NCI-H774 (cell line): ENCODE measurements around the gene PLEKHN1.
A peak's percentile ranks its signal among the peaks of the same experiment; 100 is the strongest.
"Not testable (repeated sequence)": the region's sequence is repeated elsewhere in the genome, so short reads cannot be mapped to it uniquely, and the experiment has no call there.

ENCODE experiments used
- DNase-seq: peaks from one replicate; lab custom pipeline; 2025; lab: John Stamatoyannopoulos, UW

The PLEKHN1 gene

GRCh38 chr1:993379-993995, 27.2 kb downstream of the PLEKHN1 start:
- DNase-seq, result no peak

- DNase-seq, result not testable (repeated sequence)
Observed at GRCh38 chr1:994546-994945, 28.3 kb downstream of the PLEKHN1 start.

- no peak for DNase-seq
Observed at GRCh38 chr1:995665-996633, 29.7 kb downstream of the PLEKHN1 start.

GRCh38 chr1:996851-997712, 30.8 kb downstream of the PLEKHN1 start:
- DNase-seq, result no peak

- DNase-seq, result no peak
Observed at GRCh38 chr1:997713-997992, 31.4 kb downstream of the PLEKHN1 start.

GRCh38 chr1:997993-998744, 31.9 kb downstream of the PLEKHN1 start:
- no peak for DNase-seq

GRCh38 chr1:998745-998994, 32.4 kb downstream of the PLEKHN1 start:
- no peak for DNase-seq

GRCh38 chr1:998995-999724, 32.9 kb downstream of the PLEKHN1 start:
- peak; percentile 15 for DNase-seq

GRCh38 chr1:999725-1000356, 33.6 kb downstream of the PLEKHN1 start, which contains the start of gene HES4:
Gene HES4 (minus strand): TSS chr1:1000097. CDS start chr1:999973, 124 bp downstream.
- peak; percentile 69 for DNase-seq

GRCh38 chr1:1000357-1001056, 34.2 kb downstream of the PLEKHN1 start:
- DNase-seq, result peak; percentile 39

- no peak for DNase-seq
Observed at GRCh38 chr1:1001057-1001783, 34.9 kb downstream of the PLEKHN1 start.

- DNase-seq, result no peak
Observed at GRCh38 chr1:1003618-1004419, 37.5 kb downstream of the PLEKHN1 start.

GRCh38 chr1:1004420-1004779, 38.1 kb downstream of the PLEKHN1 start:
- no peak for DNase-seq

GRCh38 chr1:1004780-1005697, 38.8 kb downstream of the PLEKHN1 start:
- DNase-seq, result peak; percentile 4

GRCh38 chr1:1005774-1006304, 39.6 kb downstream of the PLEKHN1 start:
- DNase-seq, result no peak

GRCh38 chr1:1006305-1007159, 40.2 kb downstream of the PLEKHN1 start:
- DNase-seq, result no peak
